Measurements from ENCODE around the gene COPRS. TPM values are rescaled to one million over a fixed set of nuclear protein-coding genes. Genes with fewer than 3 reads are reported as not detected.
"Not testable (repeated sequence)": the region's sequence is repeated elsewhere in the genome, so short reads cannot be mapped to it uniquely, and the experiment has no call there.

The COPRS gene
- total and polyA plus RNA-seq, 5 donors from 2014 or later, result 5.0 to 17.2 (median 12.7) TPM

GRCh38 chr17:31830971-31831858 is 27.8 kb downstream of the COPRS start:
- H3K27me3 ChIP-seq (ENCODE audit: control insufficient read depth, insufficient read depth, low read length), result no peaks in the 10 kb centered on the region
- Mint-ChIP-seq H3K4me3 (no peak overlapping the region), H3K27me3 (peaks cover 8% of the 10 kb centered on the region), H3K9me3 (peaks cover 0 to 2% (median 0%) of the 10 kb centered on the region in 7 donors), H3K27ac (no peak overlapping the region), H3K4me1 (peaks cover 0 to 3% (median 0%) of the 10 kb centered on the region in 4 donors), H3K36me3 (no peaks in the 10 kb centered on the region)
- no peaks in the 10 kb centered on the region for H3K4me1 ChIP-seq (ENCODE audit: control insufficient read depth, insufficient read depth, low read length, poor library complexity, severe bottlenecking)
- no peak overlapping the region for H3K4me3 ChIP-seq (ENCODE audit: low read depth, low read length)
- H3K27ac ChIP-seq (ENCODE audit: insufficient read depth, low read length, poor library complexity, severe bottlenecking), result no peak overlapping the region
- DNase-seq (no peak), ATAC-seq (ENCODE audit: low read depth in 2 of 2) (no peak)
- no peaks in the 10 kb centered on the region for H3K36me3 ChIP-seq (ENCODE audit: control insufficient read depth, insufficient read depth, low read length)
- no peaks in the 10 kb centered on the region for H3K9me3 ChIP-seq (ENCODE audit: control insufficient read depth in 2 of 2, low read length in 2 of 2)

- no peak overlapping the region for H3K27ac ChIP-seq (ENCODE audit: insufficient read depth, low read length, poor library complexity, severe bottlenecking)
- no peaks in the 10 kb centered on the region for H3K9me3 ChIP-seq (ENCODE audit: control insufficient read depth in 2 of 2, low read length in 2 of 2)
- H3K4me1 ChIP-seq (ENCODE audit: control insufficient read depth, insufficient read depth, low read length, poor library complexity, severe bottlenecking), result no peaks in the 10 kb centered on the region
- ATAC-seq (ENCODE audit: low read depth in 2 of 2) (no peak), DNase-seq (no peak)
- no peaks in the 10 kb centered on the region for H3K36me3 ChIP-seq (ENCODE audit: control insufficient read depth, insufficient read depth, low read length)
- peaks cover 0 to 2% (median 0%) of the 10 kb centered on the region in 7 donors for H3K9me3 Mint-ChIP-seq
- peaks cover 0 to 3% (median 0%) of the 10 kb centered on the region in 4 donors for H3K4me1 Mint-ChIP-seq
- H3K27ac Mint-ChIP-seq, result no peak overlapping the region
- no peak overlapping the region for H3K4me3 Mint-ChIP-seq
- H3K36me3 Mint-ChIP-seq, result no peaks in the 10 kb centered on the region
- H3K27me3 ChIP-seq (ENCODE audit: control insufficient read depth, insufficient read depth, low read length), result no peaks in the 10 kb centered on the region
- H3K4me3 ChIP-seq (ENCODE audit: low read depth, low read length), result no peak overlapping the region
- peaks cover 12% of the 10 kb centered on the region for H3K27me3 Mint-ChIP-seq
Observed at GRCh38 chr17:31829649-31830048, 29.4 kb downstream of the COPRS start.

DNA sequence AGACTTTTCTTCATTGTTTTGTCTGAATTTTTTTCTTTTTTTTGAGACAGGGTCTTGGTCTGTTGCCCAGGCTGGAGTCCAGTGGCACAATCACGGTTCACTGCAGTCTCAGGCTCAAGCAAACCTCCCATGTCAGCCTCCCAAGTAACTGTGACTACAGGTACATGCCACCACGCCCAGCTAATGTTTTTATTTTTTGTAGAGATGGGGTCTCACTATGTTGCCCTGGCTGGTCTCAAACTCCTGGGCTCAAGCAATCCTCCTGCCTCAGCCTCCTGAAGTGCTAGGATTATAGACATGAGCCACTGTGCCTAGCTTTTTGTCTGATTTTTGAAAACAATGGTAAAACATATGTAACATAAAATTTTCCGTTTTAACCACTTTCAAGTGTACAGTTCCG is 30.1 kb downstream of the COPRS start:
- H3K36me3 Mint-ChIP-seq; H3K27ac Mint-ChIP-seq; H3K9me3 Mint-ChIP-seq; ATAC-seq (ENCODE audit: low read depth in 2 of 2); H3K36me3 ChIP-seq (ENCODE audit: control insufficient read depth, insufficient read depth, low read length); H3K4me1 ChIP-seq (ENCODE audit: control insufficient read depth, insufficient read depth, low read length, poor library complexity, severe bottlenecking); H3K4me1 Mint-ChIP-seq; H3K4me3 ChIP-seq (ENCODE audit: low read depth, low read length); DNase-seq; H3K27ac ChIP-seq (ENCODE audit: insufficient read depth, low read length, poor library complexity, severe bottlenecking); H3K4me3 Mint-ChIP-seq; H3K27me3 ChIP-seq (ENCODE audit: control insufficient read depth, insufficient read depth, low read length); H3K9me3 ChIP-seq (ENCODE audit: control insufficient read depth in 2 of 2, low read length in 2 of 2): not testable (repeated sequence)
- H3K27me3 Mint-ChIP-seq, result peaks cover 14% of the 10 kb centered on the region

- Mint-ChIP-seq H3K27me3 (peaks cover 9% of the 10 kb centered on the region), H3K27ac (no peak overlapping the region), H3K4me3 (no peak overlapping the region), H3K36me3 (no peaks in the 10 kb centered on the region), H3K4me1 (no peaks in the 10 kb centered on the region), H3K9me3 (no peaks in the 10 kb centered on the region)
- Histone ChIP-seq H3K4me3 (ENCODE audit: low read depth, low read length) (no peak overlapping the region), H3K36me3 (ENCODE audit: control insufficient read depth, insufficient read depth, low read length) (no peaks in the 10 kb centered on the region), H3K27me3 (ENCODE audit: control insufficient read depth, insufficient read depth, low read length) (peaks cover 1% of the 10 kb centered on the region), H3K9me3 (ENCODE audit: control insufficient read depth in 2 of 2, low read length in 2 of 2) (no peaks in the 10 kb centered on the region), H3K4me1 (ENCODE audit: control insufficient read depth, insufficient read depth, low read length, poor library complexity, severe bottlenecking) (no peaks in the 10 kb centered on the region), H3K27ac (ENCODE audit: insufficient read depth, low read length, poor library complexity, severe bottlenecking) (no peak overlapping the region)
- DNase-seq, result no peak
- ATAC-seq (ENCODE audit: low read depth in 2 of 2), result no peak
Observed at GRCh38 chr17:31825961-31826691, 32.9 kb downstream of the COPRS start.

- peaks cover 1% of the 10 kb centered on the region for H3K27me3 ChIP-seq (ENCODE audit: control insufficient read depth, insufficient read depth, low read length)
- H3K27me3 Mint-ChIP-seq, result peaks cover 9% of the 10 kb centered on the region
- no peaks in the 10 kb centered on the region for H3K9me3 ChIP-seq (ENCODE audit: control insufficient read depth in 2 of 2, low read length in 2 of 2)
- DNase-seq (no peak), ATAC-seq (ENCODE audit: low read depth in 2 of 2) (no peak)
- H3K36me3 Mint-ChIP-seq, result no peaks in the 10 kb centered on the region
- H3K9me3 Mint-ChIP-seq, result no peaks in the 10 kb centered on the region
- no peak overlapping the region for H3K4me3 Mint-ChIP-seq
- H3K36me3 ChIP-seq (ENCODE audit: control insufficient read depth, insufficient read depth, low read length), result no peaks in the 10 kb centered on the region
- no peaks in the 10 kb centered on the region for H3K4me1 Mint-ChIP-seq
- H3K27ac ChIP-seq (ENCODE audit: insufficient read depth, low read length, poor library complexity, severe bottlenecking), result no peak overlapping the region
- no peak overlapping the region for H3K27ac Mint-ChIP-seq
- no peaks in the 10 kb centered on the region for H3K4me1 ChIP-seq (ENCODE audit: control insufficient read depth, insufficient read depth, low read length, poor library complexity, severe bottlenecking)
- no peak overlapping the region for H3K4me3 ChIP-seq (ENCODE audit: low read depth, low read length)
Observed at GRCh38 chr17:31824766-31825360, 34.2 kb downstream of the COPRS start.

- H3K4me3 Mint-ChIP-seq, result no peak overlapping the region
- Histone ChIP-seq H3K27ac (ENCODE audit: insufficient read depth, low read length, poor library complexity, severe bottlenecking) (no peak overlapping the region), H3K36me3 (ENCODE audit: control insufficient read depth, insufficient read depth, low read length) (no peaks in the 10 kb centered on the region), H3K27me3 (ENCODE audit: control insufficient read depth, insufficient read depth, low read length) (peaks cover 4% of the 10 kb centered on the region), H3K9me3 (ENCODE audit: control insufficient read depth in 2 of 2, low read length in 2 of 2) (no peaks in the 10 kb centered on the region), H3K4me3 (ENCODE audit: low read depth, low read length) (no peak overlapping the region), H3K4me1 (ENCODE audit: control insufficient read depth, insufficient read depth, low read length, poor library complexity, severe bottlenecking) (no peaks in the 10 kb centered on the region)
- peaks cover 9% of the 10 kb centered on the region for H3K27me3 Mint-ChIP-seq
- H3K4me1 Mint-ChIP-seq, result no peaks in the 10 kb centered on the region
- no peaks in the 10 kb centered on the region for H3K9me3 Mint-ChIP-seq
- DNase-seq (no peak), ATAC-seq (ENCODE audit: low read depth in 2 of 2) (no peak)
- H3K36me3 Mint-ChIP-seq, result no peaks in the 10 kb centered on the region
- H3K27ac Mint-ChIP-seq, result no peak overlapping the region
Observed at GRCh38 chr17:31823014-31823413, 36.0 kb downstream of the COPRS start.

DNA sequence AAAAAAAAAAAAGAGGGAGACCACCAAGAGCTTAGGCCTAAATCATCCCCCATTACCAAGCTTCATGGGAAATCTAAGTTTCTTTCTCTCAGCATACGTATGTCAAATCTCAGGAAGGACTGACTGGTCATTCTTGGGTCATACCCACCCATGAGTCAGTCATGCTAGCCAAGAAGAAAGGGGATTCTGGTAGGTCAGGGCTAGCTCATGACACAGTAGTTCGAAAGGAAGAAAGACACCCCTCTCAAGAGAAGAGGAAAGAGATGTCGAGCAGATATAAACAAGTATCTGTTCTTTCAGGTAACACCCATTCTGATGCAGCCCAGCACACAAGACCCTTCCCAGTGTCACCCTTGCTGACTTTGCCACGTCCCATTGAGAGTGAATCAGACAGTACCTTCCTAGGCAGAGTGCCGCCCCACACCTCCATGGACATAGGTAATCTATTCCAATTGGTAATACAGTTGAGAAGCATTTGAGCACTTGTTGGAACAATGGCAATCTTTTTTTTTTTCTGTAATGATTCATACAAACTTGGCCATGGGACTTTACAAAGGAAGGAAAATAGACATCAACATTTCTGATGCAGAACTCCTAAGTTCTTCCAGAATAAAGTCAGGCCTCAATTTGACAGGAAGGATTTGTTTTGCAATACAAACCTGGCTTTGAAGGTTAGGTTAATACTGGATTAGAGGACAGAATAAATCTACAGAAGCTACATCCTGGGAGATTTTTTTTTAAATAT is 38.2 kb downstream of the COPRS start:
- ATAC-seq (ENCODE audit: low read depth in 2 of 2) (no peak), DNase-seq (no peak)
- H3K9me3 Mint-ChIP-seq, result no peaks in the 10 kb centered on the region
- peaks cover 6% of the 10 kb centered on the region for H3K27me3 Mint-ChIP-seq
- no peak overlapping the region for H3K27ac Mint-ChIP-seq
- no peaks in the 10 kb centered on the region for H3K36me3 Mint-ChIP-seq
- H3K4me3 ChIP-seq (ENCODE audit: low read depth, low read length), result no peak overlapping the region
- peaks cover 4% of the 10 kb centered on the region for H3K27me3 ChIP-seq (ENCODE audit: control insufficient read depth, insufficient read depth, low read length)
- H3K9me3 ChIP-seq (ENCODE audit: control insufficient read depth in 2 of 2, low read length in 2 of 2), result no peaks in the 10 kb centered on the region
- H3K4me1 ChIP-seq (ENCODE audit: control insufficient read depth, insufficient read depth, low read length, poor library complexity, severe bottlenecking), result no peaks in the 10 kb centered on the region
- no peak overlapping the region for H3K4me3 Mint-ChIP-seq
- no peaks in the 10 kb centered on the region for H3K36me3 ChIP-seq (ENCODE audit: control insufficient read depth, insufficient read depth, low read length)
- H3K27ac ChIP-seq (ENCODE audit: insufficient read depth, low read length, poor library complexity, severe bottlenecking), result no peak overlapping the region
- no peaks in the 10 kb centered on the region for H3K4me1 Mint-ChIP-seq
